ENCODE data around the gene MAPKAP1.

Gene MAPKAP1

DNA sequence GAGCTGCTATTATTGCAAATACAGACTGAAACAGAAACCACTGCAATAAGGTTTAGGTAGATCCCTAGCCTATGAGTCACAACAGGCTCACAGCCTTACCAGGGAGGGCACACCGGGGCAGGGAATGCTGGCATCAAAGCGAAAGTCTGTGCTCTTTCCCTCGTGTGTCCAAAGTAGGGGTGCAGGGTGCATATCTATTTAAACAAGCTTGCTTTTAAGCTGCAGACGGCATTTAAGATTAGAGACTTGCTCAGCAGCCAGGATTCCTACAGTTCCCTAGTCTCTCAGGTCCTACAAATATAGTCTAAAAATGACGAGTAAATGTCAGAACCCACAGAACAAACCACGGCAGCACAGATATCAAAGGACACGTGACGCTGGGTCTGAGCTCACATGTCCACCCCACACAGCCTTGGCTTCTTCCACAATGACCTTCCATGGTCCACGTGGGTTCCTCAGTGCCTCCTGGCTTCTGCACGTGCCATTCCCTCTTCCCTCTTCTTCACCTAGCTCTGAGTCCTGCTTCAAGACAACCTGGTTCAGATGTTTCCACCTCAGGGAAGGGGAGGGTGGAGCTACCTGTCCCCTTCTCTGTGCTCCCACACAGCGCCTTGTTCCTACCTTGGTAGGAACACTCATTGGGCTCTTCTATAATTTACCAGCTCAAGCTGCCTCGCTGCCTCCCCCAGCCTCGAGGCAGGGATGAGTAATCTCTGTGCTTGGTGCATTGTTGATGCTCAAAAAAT, 193.2 kb downstream of the MAPKAP1 start:
- peak; percentile 7 for DNase-seq (ENCODE audit: low read depth)

DNA sequence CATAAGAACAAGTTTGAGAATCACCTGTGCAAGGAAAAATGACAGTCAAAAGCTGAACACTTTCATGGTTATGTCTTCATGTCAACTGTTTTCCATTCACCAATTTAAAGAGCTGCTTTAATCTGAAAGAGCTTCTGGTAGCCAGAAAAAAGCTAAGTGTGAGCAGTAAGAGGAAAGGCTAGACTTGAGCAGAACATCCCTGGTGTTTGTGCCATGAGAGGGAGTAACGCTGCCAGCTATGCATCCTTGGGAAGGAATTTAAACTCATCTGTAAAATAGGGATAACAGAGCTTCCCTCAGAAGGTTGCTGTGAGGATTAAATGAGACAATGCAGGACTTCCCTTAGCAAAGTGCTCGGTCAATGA, 193.7 kb downstream of the MAPKAP1 start:
- no peak for DNase-seq (ENCODE audit: low read depth)

DNA sequence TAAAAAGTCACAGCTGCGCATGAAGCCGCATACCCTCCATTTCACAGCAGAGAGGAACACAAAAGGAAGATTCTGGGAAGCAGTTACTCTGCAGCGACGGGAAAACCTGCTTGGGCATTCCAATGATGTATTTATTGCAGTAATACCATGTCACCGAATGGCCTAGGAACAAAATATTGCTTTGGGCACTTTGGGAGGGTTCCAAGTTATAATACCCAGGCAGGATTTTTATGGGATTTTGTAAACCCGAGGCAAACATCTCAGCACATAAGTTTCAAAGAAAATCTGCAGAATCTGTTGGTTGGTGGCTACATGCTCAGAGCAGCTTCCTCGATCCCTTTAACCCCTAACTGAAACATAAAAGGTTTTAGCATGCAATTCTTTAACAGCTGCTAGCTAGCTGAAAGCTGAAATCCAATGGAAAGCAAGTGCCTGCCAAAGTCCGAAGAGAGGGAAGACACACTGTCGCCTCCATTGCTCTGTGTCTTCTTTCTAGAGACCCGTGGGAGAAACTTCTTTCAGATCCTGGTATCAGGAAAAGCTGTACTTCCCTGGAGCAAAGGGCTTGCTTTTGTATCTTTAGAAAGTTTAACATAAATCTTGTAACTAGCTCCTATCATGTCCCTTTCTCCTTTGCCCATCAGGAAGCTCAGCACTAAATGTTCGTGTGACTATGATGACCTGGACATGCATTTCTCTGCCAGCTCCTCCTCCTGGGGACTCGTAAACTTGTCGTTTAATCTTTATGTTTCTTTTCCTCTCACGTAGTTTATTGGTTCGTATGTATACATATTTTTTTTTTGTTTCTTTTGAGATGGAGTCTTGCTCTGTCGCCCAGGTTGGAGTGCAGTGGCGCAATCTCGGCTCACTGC, 195.0 kb downstream of the MAPKAP1 start:
- no peak for DNase-seq (ENCODE audit: low read depth)

DNA sequence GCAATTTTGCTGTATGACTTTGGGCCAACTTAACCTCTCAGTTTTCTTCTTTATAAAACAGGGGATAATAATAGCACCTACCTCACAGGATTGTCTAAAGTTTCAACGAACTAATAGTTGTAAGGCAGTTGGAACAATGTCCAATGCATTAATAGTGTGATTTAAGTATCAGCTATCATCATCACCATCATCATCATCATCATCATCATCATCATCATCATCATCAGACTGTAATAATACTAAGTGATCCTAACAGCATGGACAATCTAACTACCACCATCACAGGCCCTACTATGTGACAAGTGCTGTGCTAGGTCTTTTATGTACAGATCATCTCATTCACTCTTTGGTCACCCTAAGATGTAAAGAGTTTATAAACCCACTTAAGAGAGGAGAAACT, 196.0 kb downstream of the MAPKAP1 start:
- DNase-seq (ENCODE audit: low read depth): no peak

DNA sequence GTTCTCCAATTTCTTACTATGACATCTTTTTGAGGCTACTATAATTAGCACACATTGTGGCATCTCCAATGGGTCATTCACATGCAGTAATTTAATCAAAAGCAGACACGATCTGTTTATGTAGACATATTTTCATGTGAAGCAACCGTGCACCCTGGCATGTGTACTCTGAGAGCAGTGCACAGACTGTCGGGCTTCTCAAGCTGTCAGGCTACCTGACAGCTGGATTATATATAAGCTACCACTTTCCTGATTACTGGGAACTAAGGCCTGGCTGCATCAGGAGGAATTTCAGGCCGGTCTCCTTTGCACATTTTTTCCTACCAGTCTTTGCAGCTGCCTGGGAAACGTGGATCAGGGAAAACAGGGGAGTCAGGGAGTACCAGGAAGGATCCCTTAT, 197.5 kb downstream of the MAPKAP1 start:
- DNase-seq (ENCODE audit: low read depth): no peak

DNA sequence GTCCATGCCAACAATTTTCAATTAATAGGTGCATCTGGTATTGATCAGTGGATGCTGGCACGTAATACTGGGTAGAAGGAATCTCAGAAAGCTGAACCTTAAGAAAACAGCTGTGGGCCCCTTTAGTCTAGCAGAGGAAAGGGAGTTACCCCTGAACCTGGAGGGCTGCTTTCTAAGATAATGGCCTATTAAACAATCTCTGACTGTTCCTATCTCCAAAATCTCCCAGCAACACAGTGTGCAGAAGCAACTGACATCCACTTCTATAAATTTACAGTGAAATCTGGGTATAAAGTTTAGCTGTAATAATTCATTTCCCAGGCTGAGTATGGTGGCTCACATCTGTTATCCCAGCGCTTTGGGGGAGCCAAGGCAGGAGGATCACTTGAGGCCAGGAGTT, 198.8 kb downstream of the MAPKAP1 start:
- no peak for DNase-seq (ENCODE audit: low read depth)

DNA sequence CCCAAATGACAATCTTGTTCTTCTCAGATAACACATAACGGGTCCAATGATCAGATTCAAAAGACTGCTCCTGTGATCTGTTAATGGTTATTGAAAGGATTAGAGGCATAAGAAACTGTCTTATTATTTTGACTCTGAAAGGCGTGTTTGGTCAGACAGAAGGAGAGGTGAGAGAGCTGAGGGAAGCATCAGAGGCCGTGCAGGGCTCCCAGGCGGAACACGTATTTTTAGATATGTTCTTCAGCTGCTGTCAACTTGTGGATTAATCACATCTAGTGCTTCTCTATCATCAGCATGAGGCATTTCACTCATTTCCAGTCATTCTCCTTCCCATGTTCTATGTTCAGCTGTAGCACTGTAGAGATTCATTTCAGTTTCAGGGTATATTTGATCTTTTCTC, 199.8 kb downstream of the MAPKAP1 start:
- DNase-seq (ENCODE audit: low read depth): no peak

DNA sequence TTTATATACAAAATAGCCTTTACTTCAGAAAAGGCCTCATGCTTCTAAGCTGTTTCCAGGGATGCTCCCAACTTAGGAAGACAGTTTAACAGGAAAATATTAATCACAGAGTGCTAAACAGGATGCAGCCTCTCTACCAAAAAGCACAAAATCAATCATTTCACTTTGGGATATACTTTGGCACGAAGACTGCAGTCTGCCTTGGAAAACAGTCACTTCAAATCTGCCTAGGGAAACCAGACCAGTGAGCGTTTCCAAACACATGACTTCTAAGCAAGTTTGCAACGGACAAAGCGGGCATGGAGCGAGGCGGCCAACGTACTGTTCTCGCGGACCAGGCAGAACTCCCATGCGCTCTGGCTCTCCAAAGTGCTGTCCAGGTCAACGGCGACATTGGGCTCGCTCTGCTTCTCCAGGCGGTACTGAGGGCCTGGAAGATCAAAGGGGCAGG, 201.0 kb downstream of the MAPKAP1 start:
- DNase-seq (ENCODE audit: low read depth): no peak

DNA sequence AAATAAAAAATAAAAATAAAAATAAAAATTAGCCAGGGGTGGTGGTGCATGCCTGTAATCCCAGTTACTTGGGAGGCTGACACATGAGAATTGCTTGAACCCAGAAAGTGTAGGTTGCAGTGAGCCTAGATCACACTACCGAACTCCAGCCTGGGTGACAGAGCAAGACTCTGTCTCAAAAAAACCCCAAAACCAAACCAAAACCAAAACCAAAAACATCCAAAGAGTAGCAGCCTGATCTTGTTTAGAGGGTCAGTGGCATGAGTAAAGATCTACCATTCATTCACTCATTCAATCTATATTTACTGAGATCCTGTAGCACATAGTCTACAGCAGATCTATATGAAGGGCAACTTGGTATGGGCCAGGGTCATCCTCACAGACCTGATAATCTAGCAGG, 202.4 kb downstream of the MAPKAP1 start:
- DNase-seq (ENCODE audit: low read depth): no peak

DNA sequence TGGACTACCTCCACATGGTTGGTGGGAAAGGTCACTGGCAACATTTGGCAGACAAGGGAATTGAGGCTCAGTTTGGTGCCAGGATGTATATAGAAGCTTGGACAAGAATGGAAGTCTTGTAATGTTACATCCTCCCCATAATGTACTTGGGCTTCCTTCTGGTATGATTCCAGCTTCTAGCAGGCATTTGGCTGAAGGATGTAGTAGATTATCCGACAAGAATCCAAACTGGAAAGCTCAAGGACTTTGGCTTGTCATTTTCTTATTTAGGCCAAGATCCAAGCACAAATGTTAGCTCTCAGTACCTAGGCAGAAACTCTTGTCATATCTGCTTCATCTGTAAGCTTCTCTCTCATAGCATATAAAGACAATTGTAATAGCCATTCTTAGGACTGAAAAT, 209.1 kb downstream of the MAPKAP1 start:
- DNase-seq (ENCODE audit: low read depth): no peak

DNA sequence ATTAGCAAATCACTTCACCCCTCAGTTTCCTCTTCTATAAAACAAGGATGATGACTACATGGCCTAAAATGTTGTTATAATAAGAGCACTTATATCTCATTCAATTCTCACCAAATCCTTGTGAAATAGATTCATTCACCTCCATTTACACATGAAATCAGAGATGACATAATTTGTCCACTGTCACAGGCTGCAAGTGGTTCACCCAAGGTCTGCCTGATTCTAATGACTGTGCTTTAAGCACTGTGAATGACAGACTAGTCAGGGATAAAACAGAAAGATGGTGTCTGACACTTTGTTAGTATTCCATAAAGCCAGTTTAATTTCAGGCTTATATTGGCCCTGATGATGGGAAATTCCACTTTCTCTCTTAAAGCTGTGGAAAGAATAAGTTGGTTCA, 209.5 kb downstream of the MAPKAP1 start:
- DNase-seq (ENCODE audit: low read depth): no peak

DNA sequence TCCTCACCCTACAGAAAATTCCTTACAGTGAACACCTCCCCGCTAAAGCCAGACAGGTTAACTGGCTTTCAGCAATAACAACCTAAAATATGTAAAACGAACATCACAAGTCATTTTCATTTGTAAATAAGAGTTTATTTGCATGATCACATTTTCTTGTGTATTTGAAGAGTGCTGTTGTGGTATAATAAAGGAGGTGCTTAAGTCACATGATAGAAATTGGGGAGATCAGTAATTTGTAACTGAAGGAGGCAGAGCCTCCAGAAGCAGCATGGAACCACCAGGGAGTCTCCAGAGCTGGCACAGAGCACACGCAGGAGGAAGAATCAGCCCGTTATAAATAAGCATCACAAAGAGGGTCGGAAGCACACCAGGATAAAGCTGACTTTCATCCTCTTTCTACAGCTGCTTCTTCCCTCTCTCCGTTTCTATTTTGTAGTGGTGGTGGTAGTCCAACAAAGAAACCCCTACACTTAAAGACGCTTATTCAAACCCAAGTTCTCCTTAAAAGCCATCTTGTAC, 210.6 kb downstream of the MAPKAP1 start:
- no peak for DNase-seq (ENCODE audit: low read depth)

DNA sequence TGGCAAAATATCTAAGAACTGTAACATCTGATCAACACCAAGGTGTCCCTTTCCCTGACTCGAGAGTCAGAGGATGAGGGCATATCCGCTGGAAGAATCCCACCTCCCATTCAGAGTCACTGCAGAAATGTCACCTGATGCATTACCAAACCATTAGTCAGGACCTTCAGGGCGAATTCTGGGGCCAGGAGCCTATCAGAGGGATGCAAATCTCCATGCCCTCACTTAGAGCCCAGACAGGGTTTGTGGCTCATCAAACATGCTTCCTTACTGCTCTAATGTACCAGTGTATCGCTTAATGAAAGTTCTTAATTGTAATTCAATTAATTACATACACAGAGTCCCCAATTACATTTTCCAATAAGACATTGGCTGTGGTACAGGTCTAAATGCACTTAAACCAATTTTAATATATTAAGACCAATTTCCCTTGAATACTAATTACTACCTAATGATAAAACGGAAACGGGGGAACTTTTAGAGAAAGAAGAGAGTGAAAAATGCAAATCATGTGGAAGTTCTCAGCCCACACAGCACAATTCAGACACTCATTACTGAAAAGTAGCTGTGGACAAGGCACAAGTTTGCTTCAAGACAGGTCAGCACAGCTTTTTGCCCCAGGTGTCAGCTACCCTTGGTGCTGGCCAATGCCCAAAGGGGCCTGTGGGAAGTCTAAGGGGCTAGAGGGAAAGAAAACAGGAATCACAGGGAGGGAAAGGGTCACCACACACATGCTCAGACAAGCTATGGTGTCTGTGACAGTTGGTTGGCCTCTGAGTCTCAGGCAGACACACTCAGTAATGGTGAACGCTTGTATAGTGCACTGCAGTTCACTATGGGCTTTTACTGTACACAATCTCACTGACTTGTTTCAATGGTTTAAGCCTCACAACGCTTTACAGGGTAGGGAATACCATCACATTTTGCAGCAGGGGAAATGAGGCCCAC, 211.6 kb downstream of the MAPKAP1 start:
- DNase-seq (ENCODE audit: low read depth): no peak

DNA sequence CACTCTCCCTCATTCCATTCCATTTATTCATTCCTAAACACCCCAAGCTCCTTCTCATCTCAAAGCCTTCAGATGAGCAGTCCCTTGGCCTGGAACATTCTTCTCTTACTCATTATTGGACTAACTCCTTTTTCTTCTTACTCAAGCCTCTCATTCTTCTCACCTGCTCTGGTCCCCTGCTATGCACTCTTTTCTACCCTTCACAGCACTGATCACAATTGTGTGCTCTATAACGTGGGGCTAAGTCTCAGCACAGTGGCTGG, 212.4 kb downstream of the MAPKAP1 start:
- no peak for DNase-seq (ENCODE audit: low read depth)

DNA sequence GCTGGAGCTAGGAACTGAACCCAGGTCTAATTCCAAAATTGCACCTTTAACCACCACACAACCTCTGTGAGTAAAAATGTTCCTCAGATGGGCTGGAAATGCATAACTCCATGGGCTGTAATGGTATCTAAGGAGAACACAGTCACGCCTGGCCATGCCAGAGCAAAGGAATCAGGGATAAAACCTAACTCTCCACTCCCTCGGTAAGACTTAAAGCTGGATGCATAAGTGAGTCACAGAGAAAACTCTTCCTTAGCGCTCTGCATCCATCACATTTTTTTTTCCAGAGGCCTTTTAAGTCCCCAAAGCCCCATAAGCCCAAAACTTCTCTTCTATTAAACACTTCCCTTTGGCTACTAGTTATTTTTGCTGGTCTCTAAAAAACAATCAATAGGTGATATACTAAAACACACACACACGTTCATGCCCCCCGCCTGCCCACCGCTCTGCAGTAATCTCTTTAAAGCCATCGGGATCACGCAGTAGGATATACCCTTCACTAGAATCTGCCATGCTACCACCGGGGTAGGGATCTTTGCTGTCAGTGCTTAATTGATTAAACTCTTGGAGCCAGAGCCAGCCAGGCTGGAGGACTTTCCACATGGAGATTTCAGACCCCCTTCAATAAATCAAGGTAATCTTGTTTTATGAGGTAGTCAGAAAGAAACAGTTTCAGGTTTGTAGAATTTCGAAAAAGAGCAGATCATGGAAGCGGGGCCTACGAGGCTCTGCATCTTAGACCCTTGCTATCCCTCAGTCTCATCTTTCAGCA, 212.9 kb downstream of the MAPKAP1 start:
- no peak for DNase-seq (ENCODE audit: low read depth)

DNA sequence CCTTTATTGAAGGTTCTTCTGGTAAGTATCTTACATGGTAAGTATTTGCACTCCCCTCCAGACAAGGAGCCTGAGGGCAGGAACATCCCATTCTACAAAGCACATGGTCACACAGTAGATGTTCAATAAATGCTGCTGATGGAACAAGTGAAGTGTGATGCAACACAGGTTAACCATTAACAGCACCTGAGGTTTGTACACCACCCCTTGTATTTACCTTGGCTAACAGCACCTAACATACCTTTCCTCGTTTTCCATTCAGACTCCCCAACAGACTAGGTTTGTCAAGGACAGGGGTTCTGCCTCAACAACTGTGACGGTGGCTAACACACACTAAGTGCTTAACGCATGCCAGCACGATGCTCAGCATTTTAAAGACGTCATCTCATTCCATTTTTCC, 213.6 kb downstream of the MAPKAP1 start:
- DNase-seq (ENCODE audit: low read depth): no peak

DNA sequence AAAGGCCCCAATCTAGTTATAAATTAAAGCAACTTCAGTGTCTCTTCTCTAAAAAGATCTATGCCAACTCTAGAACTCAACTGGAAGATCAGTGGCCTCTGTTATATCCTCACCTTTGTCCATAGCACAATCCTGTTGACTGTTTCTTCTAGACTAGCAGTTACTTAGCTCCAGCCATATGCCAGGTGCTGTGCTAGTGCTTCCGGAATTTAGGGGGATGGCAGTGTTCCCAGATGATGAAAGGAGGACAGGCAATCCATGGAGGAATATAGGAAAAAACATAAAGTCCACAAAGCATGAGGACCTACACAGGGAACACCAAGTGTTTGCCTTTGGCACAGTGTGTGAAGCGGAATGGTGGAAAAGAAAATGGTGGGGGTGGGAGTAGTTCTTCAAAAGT, 214.3 kb downstream of the MAPKAP1 start:
- DNase-seq (ENCODE audit: low read depth): no peak

DNA sequence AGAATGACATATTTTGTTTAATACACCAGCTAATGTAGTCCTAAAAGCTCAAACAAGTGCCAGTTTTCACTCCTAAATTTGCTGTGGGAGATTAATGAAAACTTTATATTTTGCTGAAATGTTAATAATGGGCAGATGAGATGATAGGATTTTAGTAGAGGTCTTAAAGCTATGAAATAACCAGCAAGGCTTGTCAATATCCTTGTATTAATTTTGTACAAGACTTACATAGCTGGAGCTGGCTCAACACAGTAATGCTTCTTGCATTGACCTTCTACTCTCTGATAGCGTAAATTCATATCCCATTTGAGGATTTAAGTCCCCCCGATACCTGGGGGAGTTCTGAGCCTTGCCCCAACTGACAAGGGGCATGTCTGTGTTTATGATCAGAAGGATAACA, 219.2 kb downstream of the MAPKAP1 start:
- no peak for DNase-seq (ENCODE audit: low read depth)

DNA sequence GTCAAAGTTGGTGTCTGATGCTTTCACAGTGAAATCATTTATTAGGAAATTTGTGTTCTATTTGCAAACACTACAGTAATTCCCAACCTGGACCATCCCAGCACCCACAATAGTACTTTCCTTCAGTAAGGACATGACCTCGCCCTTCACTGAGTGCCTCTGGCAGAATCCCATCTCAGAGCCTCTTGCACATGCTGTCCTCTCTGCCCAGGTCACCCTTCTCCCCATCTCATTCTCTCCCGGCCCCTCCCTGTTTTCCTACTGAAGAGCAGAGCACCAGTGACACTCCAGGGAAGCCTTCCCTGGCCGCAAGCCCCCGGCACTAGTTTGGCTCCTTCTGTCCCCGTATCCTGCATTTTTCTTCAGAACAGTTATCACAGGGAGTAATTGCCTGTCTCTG, 220.4 kb downstream of the MAPKAP1 start:
- DNase-seq (ENCODE audit: low read depth): no peak

DNA sequence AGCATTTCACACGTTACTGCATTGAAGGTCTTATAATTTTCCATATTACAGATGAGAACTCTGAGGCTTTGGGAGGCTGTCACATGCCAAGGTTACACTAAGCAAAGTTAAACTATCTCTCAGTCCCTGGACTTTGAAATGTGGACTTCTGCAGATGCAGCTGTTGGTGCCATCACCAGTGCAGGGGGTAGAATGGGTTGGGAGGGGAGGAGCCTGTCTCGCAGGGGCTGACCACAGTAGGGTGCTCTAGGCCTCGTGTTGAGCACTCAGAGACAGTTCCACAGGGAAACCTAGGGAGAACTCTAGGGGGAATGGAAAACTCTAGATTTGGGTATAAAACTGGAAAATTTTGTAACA, 220.9 kb downstream of the MAPKAP1 start:
- DNase-seq (ENCODE audit: low read depth): no peak

DNA sequence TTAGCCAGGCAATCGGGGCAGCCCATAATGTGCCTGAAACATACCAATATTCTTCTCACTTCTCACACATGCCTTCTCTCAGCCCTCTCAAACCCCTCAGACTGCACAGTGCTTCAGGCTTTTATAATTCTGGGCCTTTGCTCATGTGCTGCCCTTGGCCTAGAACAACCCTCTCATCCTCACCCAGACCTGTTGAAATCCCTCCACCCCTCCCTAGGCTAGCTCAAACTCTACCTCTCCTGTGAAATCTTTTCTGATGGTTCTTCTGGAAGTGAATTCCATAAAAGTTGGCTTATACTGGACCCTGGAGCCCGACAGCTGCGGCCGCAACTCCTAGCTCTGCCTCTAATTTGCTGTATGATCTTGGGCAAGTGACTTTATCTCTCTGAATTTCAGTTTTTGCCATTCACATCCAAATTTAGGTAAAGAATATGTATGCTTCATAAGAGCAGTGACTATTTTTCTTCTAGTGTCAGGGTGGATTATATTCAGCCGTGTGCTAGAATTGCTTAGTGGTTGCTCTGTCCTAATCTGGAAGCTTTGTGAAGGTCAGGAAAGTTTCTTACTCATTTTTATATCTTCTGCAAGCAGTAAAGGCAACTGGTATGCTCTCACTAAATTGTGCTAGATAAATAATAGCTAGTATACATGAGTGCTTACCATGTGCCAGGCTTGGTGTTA, 221.4 kb downstream of the MAPKAP1 start:
- no peak for DNase-seq (ENCODE audit: low read depth)

All from stimulated activated CD8-positive, alpha-beta memory T cell treated with anti-CD3 and anti-CD28 coated beads, Interleukin-4, amount 100 ng/mL, for 24 hours (primary cell).